Muscle of arm (tissue), 14 donors: ENCODE data around the gene IL36RN. TPM values are rescaled to one million over a fixed set of nuclear protein-coding genes. Genes with fewer than 3 reads are reported as not detected.

ENCODE experiments used
- DNase-seq: peaks from one replicate; pipeline ENCODE4 v3.0.0-alpha.2; 2013
- long read RNA-seq, 11 donors: transcript quantifications; one replicate each; lab custom pipeline, GENCODE V29; 2026
- polyA plus RNA-seq, 12 donors: library from polyadenylated mRNA; unstranded; fragments of 120-200 nt; gene quantifications; one replicate each; pipeline ENCODE4 v1.2.1, GENCODE V29; 2013; ENCODE audit not compliant: insufficient read length in 12 of 12

IL36RN gene
- 10 to 100 TPM in 1 of 12 donors, 1 to 10 TPM in 2, under 1 TPM in 2, not detected in 7; 0.12 to 17.1 (median 5.0) TPM for polyA plus RNA-seq
- long read RNA-seq, donor 1 = 0 reads
- long read RNA-seq, donor 2 = 0 reads
- long read RNA-seq, donor 3 = 0 reads
- long read RNA-seq, donor 4 = 0 reads
- long read RNA-seq, donor 5 = 0 reads
- long read RNA-seq, donor 6 = 0 reads
- long read RNA-seq, donor 7 = 0 reads
- long read RNA-seq, donor 8 = 0 reads
- long read RNA-seq, donor 9, transcript IL36RN-202 (5 exons, 2,700 nt) = major isoform, 5 of 5 reads
- long read RNA-seq, donor 9, partial matches to known transcripts = 0 of 5 reads
- long read RNA-seq, donor 9, other reads (novel, unspliced or antisense) = 0 of 5 reads
- long read RNA-seq, donor 10 = 0 reads
- long read RNA-seq, donor 11 = 0 reads

GRCh38 chr2:113058998-113059960 lies at the start of gene IL36RN:
TSS of gene IL36RN (plus strand) at chr2:113059198. CDS start at chr2:113059439, 241 bp downstream.
- DNase-seq = no peak

- DNase-seq = no peak
These were observed 49.4 kb upstream of the IL36RN start for GRCh38 chr2:113009622-113010021.

DNA sequence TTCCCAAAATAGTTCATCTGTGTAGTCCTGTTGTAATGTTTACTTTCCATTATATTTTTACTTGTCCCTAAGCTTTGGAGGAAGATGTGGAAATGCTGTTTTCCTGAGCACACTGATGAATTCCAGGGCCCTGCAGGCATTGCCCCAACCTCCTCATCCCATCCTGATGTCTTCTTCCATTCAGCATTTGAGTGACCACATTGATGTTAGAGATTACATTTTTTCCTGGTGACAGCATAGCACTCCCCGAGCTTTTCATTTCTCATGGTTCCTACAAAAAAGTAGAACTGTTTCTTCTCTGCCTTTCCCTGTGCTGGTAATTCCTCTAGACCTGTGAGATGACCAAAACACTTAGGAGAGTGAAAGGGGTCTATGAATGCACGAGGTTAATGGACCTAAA lies 48.9 kb upstream of the IL36RN start:
- no peak for DNase-seq

GRCh38 chr2:113011108-113011507 lies 47.9 kb upstream of the IL36RN start:
- no peak for DNase-seq

DNA sequence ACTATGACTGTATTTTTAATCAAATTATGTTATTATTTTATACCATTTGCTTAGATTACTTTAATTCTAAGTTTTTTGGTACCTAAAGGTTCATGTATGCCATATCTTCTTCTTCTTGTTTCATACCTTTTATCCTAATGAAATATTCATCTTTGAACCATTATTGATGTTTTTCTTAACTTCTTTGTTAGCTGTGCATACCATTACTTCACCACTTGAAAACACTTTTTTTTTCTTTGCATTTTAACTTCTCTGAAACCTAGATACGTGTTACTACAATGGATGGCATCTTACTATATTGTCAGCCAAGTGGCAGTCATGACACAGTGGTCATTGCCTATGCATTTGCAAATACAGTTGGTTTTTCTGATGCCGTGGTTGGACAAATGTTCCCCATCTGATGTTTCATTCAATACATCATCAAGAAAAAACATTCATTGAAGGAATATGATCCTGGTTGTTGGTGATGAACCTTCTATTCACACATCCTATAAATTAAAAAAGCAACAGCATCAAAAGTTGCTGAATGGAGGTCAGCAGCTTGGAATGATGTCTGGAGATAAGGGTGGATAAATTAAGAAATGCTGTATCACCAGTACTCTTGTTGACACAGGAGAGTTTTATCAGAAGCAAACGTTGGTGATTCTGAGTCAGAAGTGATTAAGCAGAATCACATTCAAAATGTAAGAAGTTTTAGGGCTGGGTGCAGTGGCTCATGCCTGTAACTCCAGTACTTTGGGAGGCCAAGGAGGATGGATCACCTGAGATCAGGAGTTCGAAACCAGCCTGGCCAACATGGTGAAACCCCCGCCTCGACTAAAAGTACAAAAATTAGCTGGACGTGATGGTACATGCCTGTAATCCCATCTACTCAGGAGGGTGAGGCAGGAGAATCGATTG lies 46.3 kb upstream of the IL36RN start:
- no peak for DNase-seq

- no peak for DNase-seq
These were observed 45.7 kb upstream of the IL36RN start for GRCh38 chr2:113013336-113013661.

DNA sequence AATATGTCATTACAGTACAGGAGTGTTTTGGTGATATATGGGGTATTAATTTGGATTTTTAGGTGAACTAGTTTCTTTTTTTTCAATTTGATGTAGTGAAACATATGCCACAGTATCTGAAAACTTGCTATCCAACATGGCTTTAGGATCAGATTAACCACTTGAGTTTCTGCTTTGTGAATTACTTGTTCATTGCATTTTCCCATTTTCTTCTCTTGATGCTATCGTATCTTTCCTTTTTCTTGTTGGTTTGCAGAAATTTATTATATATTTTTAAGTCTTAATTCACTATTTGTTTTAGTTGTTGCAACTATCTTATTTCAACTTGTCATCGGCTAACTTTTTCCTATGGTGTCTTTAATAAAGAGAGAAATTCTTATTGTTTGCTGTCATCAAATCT lies 44.9 kb upstream of the IL36RN start:
- no peak for DNase-seq

- no peak for DNase-seq
These were observed 44.0 kb upstream of the IL36RN start for GRCh38 chr2:113015042-113015441.

DNA sequence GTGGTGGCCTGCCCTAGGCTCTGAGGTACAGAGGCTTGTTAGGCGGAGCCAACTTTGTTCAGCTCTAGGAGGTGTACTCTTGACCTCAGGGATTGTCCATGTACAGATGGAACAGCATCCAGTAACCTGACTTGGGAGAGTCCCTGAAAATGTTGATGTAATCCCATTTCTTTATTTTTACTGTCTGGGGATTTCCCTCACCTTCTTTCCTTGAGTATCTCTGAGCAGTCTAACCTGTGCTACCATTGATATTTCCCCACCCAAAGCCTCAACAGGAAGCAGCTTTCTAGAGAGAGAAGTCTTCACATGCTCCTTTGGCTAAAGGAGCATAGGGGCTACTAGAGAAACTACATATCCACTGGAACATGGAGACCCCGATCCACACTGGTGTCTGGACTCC lies 43.3 kb upstream of the IL36RN start:
- no peak for DNase-seq

DNA sequence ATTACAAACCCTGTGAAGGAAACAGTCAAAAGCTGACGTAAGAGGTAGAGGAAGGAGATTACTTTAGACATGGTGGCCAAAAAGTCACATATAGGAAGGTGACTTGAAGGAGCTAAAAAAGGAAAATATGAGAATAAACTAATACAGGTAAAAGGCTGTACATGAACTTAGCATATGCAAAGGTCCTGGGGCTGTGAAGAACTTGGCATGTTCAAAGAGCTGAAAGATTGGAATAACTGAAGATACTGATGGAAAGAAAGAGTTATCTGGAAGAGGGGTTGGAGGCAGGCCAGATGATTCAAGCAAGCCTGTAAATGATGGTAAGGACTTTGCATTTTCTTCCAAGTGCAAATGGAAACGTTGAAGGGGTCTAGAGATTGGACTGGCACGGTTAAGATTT lies 40.5 kb upstream of the IL36RN start:
- DNase-seq = no peak

DNA sequence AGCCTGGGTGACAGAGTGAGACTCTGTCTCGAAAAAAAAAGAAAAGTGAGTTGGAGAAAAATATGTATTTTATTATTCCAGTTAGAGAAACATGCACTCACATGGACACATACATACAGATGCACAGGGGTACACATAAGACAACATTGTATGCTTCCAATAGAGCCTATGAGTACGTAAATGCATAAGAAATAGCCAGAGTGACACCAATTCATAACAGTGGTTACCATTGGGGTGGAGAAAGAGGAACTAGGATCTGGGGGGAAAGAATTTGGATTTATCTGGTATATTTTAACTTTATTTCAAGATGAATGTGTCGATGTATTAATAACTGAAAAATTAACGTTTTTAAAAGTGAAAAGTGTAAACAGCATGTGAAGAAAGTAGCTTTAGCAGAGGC lies 37.7 kb upstream of the IL36RN start:
- no peak for DNase-seq

GRCh38 chr2:113024764-113025163 lies 34.2 kb upstream of the IL36RN start:
- DNase-seq = no peak

- DNase-seq = no peak
These were observed 33.3 kb upstream of the IL36RN start for GRCh38 chr2:113025737-113026136.

DNA sequence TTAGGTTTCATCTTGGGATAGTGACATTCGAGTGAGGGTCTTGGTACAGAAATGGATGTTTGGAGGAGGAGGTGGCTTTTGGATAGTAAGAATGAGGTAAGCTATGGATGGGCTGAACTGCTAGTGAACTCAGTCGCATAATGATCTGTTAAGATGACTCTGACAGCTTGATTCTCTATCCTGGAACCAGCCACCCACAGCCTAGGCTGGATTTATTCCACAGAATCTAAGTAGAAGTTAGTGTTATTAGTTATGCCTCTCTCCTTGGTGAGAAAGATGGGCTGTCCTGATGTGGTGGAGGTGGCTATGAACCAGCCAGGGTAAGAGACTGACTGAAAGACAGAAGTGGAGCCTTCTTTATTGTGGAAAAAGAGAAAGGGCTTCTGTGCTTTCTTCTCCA lies 31.3 kb upstream of the IL36RN start:
- DNase-seq = no peak

- DNase-seq = no peak
These were observed 30.9 kb upstream of the IL36RN start for GRCh38 chr2:113028112-113028511.

GRCh38 chr2:113032737-113033136 lies 26.3 kb upstream of the IL36RN start:
- no peak for DNase-seq

GRCh38 chr2:113034016-113034415 lies 25.0 kb upstream of the IL36RN start:
- DNase-seq = no peak

GRCh38 chr2:113036763-113037162 lies 22.2 kb upstream of the IL36RN start:
- no peak for DNase-seq

DNA sequence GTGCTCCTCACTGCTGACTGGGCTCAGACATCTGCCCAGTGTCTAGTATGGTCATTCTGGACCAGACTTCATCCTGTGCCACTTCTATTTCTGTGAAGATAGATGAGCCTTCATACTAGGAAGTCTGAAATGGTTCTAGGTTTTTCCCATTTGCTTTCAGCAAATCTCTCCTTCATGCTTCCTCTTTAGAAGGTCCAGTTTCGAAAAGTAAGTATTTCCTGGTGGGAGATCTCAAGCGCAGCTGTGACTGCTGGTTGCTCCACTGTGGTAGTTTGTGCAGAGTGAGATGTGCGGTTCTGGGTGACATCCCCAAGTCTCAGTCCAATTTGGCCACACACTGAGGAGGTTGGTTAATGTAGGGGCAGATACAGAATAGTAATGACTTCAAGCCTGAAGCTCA lies 20.7 kb upstream of the IL36RN start:
- DNase-seq = no peak

DNA sequence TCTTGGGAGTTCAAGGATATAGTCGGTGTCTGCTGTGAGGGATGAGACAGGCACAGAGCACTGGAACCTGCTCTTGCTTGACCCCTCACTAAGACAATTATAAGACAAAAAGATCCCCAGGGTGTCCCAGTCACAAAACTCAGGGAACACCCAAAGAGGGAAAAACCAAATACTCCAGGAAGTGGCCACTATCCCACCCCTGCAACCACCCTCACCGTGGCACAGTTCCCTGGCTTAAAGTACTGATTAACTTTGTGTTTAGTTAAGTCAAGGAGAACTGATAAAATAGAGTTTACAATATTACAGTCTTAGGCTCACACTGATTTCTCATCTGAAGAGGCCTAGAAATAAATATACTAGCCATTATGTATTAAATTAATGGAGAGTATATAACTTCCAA lies 19.8 kb upstream of the IL36RN start:
- no peak for DNase-seq

GRCh38 chr2:113039719-113040118 lies 19.3 kb upstream of the IL36RN start:
- DNase-seq = no peak

- DNase-seq = no peak
These were observed 17.1 kb upstream of the IL36RN start for GRCh38 chr2:113041871-113042270.
